GM21786 (cell line): Measurements from ENCODE around the gene RGL4.
"Not testable (repeated sequence)": the region's sequence is repeated elsewhere in the genome, so short reads cannot be mapped to it uniquely, and the experiment has no call there.

Experiments
- ATAC-seq: cut with Tn5 transposase; IDR thresholded peaks from one replicate; pipeline ENCODE4 v1.9.1; 2021; ENCODE audit not compliant: unreplicated experiment

The RGL4 gene

GRCh38 chr22:23728108-23728507, 37.3 kb downstream of the RGL4 start:
- ATAC-seq = not testable (repeated sequence)

GRCh38 chr22:23737696-23738095, 46.9 kb downstream of the RGL4 start:
- ATAC-seq = no peak

DNA sequence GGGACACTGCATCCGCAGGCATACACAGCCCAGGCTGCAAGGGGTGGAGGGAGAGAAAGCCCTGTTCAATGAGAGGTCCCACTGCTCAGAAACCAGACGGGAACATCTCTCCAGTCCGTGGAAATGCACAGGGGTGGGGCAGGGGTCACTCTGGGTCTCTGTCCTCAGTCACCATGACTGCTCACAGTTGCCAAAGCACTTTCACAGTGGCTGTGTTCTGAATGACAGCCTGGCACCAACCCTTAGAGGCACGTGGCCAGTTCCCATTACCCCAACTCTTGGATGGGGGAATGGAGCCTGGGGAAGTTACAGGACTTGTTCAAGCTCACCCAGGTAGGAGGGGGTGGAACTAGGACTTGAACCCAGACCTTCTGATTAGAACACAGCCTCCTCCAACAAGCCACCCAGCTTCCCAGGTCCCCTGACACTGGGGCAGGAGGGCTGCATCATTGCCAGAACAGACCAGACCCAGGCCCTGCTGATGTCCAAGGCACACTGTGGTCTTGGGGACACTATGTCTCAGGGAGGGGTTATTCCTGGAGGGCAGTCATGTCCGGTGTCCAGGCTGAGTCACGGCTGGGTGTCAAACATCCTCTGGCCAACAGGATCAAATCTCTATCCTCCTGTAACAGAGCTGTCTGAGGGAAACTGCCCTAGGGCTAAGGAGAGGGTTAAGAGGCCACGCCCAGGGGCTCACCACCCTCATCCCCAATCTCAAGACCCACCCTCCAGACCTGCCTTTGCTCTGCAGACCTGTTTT, 51.9 kb downstream of the RGL4 start:
- ATAC-seq = no peak

DNA sequence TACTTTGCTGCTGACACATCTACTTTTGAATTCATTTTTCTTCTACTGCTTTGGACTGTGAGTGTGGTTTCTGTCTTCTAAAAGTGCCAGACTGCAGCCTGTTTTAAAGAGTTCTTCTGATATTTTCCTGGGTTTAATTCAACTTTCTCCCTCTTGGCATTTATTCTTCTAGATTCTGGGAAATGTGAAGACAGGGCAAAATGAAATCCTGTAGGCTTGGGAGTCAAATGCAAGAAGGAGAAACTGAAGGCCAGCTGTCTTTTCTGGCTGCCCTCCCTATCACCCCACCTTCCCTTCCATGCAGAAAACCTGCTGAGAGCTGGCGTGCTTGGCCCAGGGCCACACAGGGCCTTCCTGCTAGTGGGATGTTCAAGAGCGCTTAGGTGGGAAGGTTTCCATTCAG, 52.5 kb downstream of the RGL4 start:
- no peak for ATAC-seq

- no peak for ATAC-seq
Observed at GRCh38 chr22:23744001-23744400, 53.2 kb downstream of the RGL4 start.

GRCh38 chr22:23744485-23744884, 53.7 kb downstream of the RGL4 start:
- ATAC-seq = no peak

GRCh38 chr22:23745791-23746190, 55.0 kb downstream of the RGL4 start:
- no peak for ATAC-seq
